HepG2 (cell line): Measurements from ENCODE around the gene TM4SF1. TPM values are rescaled to one million over a fixed set of nuclear protein-coding genes. Genes with fewer than 3 reads are reported as not detected.

Source experiments
- ATAC-seq: fragments of 200-7000 bp; cut with Tn5 transposase; 3 replicates; pipeline ENCODE4 v1.9.1; 2020; ENCODE audit warnings: mild to moderate bottlenecking, moderate library complexity
- BruUV-seq: library from RNA; stranded (reverse); fragments of 400-500 nt; replicated peaks from 2 replicates; lab custom pipeline; 2021; lab: Mats Ljungman, UMichigan
- CTCF ChIA-PET: fragments of 300-600 bp; formaldehyde crosslinking; extraction: SDS; loops from one replicate; lab custom pipeline; 2021; ENCODE audit warnings: low total read pairs, inconsistent platforms, low intra/inter-chr PET ratio; lab: Yijun Ruan, JAX
- POLR2A ChIA-PET: fragments of 350-600 bp; sonication (Branson Sonifier 250); formaldehyde crosslinking; loops from one replicate; lab custom pipeline; 2020; ENCODE audit warnings: antibody characterized with exemption, inconsistent platforms; lab: Yijun Ruan, JAX
- DNase-seq: peaks from one replicate; pipeline ENCODE4 v3.0.0-alpha.2; 2015; ENCODE audit warnings: low spot score
- FAIRE-seq: peaks from 3 replicates; lab custom pipeline; 2011; peaks lifted over from hg19 to GRCh38; lab: Jason Lieb, UNC
- H2AFZ ChIP-seq: one replicate; pipeline ENCODE4 v1.6.1; 2011; ENCODE audit warnings: low read length, inconsistent platforms
- H3K27ac ChIP-seq: fragments of 300-600 bp; 3 replicates; pipeline ENCODE4 v1.8.0; 2011; ENCODE audit warnings: mixed run types, mild to moderate bottlenecking, mixed read lengths, low read length, inconsistent platforms; ENCODE audit not compliant: insufficient read depth; ENCODE audit errors: extremely low read length
- H3K27me3 ChIP-seq, 2 experiments: fragments of 200-600 bp in 1 of 2; 2 replicates in 1 of 2; 3 replicates in 1 of 2; pipeline versions ENCODE4 v1.6.0 to v1.8.0; 2011; ENCODE audit warnings: low read length in 2 of 2, mild to moderate bottlenecking in 2 of 2, moderate library complexity in 2 of 2, inconsistent platforms in 1 of 2; ENCODE audit not compliant: insufficient read depth in 2 of 2, control insufficient read depth in 1 of 2
- H3K36me3 ChIP-seq, 2 experiments: fragments of 200-600 bp in 1 of 2; replicated peaks in 1 of 2; 2 replicates in 1 of 2; 3 replicates in 1 of 2; pipeline versions ENCODE4 v1.5.1 to v1.8.0; 2011; ENCODE audit warnings: low read length in 2 of 2, inconsistent platforms in 1 of 2; ENCODE audit not compliant: insufficient read depth in 2 of 2, control insufficient read depth in 1 of 2
- H3K4me1 ChIP-seq: 2 replicates; pipeline ENCODE4 v1.5.1; 2012; ENCODE audit warnings: low read length, inconsistent platforms; ENCODE audit not compliant: insufficient read depth
- H3K4me2 ChIP-seq: 2 replicates; pipeline ENCODE4 v1.6.0; 2011; ENCODE audit warnings: low read depth, low read length, inconsistent platforms
- H3K4me3 ChIP-seq, 3 experiments: fragments of 200-600 bp in 1 of 3; sonication (generic), shearing (Covaris generic) in 1 of 3; replicated peaks in 1 of 3; 2 replicates each; pipeline ENCODE4 v1.5.1; 2011 to 2016; ENCODE audit warnings: low read length in 3 of 3, inconsistent platforms in 2 of 3, low read depth in 2 of 3, mild to moderate bottlenecking in 2 of 3, control low read depth in 1 of 3, mixed read lengths in 1 of 3; ENCODE audit not compliant: insufficient read depth in 1 of 3
- H3K79me2 ChIP-seq: one replicate; pipeline ENCODE4 v1.6.1; 2011; ENCODE audit warnings: low read length, inconsistent platforms; ENCODE audit not compliant: insufficient read depth
- H3K9ac ChIP-seq: 2 replicates; pipeline ENCODE4 v1.6.0; 2011; ENCODE audit warnings: mild to moderate bottlenecking, low read depth, low read length, inconsistent platforms; ENCODE audit not compliant: insufficient read depth
- H3K9me3 ChIP-seq: 2 replicates; pipeline ENCODE4 v1.5.1; 2012; ENCODE audit warnings: mild to moderate bottlenecking, low read length
- H4K20me1 ChIP-seq: 2 replicates; pipeline ENCODE4 v1.6.0; 2011; ENCODE audit warnings: inconsistent platforms, mild to moderate bottlenecking, low read length, moderate library complexity; ENCODE audit not compliant: insufficient read depth
- ATF5 ChIP-seq: sonication (generic); formaldehyde crosslinking; IDR thresholded peaks from 2 replicates; pipeline ENCODE4 v1.4.0; 2020; ENCODE audit warnings: mild to moderate bottlenecking, low read depth, missing genetic modification reagents
- MTERF4 ChIP-seq: sonication (generic); formaldehyde crosslinking; IDR thresholded peaks from 2 replicates; pipeline ENCODE4 v1.8.0; 2023; ENCODE audit warnings: mild to moderate bottlenecking, missing genetic modification reagents
- REL ChIP-seq: sonication (generic); formaldehyde crosslinking; conservative IDR thresholded peaks from 2 replicates; pipeline ENCODE4 v1.8.0; 2022; ENCODE audit warnings: mild to moderate bottlenecking, missing genetic modification reagents, moderate library complexity
- SKIL ChIP-seq: sonication (generic); formaldehyde crosslinking; IDR thresholded peaks from 2 replicates; pipeline ENCODE4 v1.8.0; 2022; ENCODE audit warnings: missing genetic modification reagents, mild to moderate bottlenecking, moderate library complexity, borderline replicate concordance
- SOX13 ChIP-seq, 3 experiments: fragments of 450-650 bp in 1 of 3; sonication (generic) in 1 of 3; formaldehyde crosslinking in 1 of 3; IDR thresholded peaks in 2 of 3; conservative IDR thresholded peaks in 1 of 3; 2 replicates each; pipeline versions ENCODE4 v1.5.0 to v1.6.1; 2016 to 2020; ENCODE audit warnings: antibody characterized with exemption in 1 of 3, mild to moderate bottlenecking in 1 of 3, missing compliant biosample characterization in 1 of 3, missing genetic modification reagents in 1 of 3, moderate library complexity in 1 of 3
- TFE3 ChIP-seq: IDR thresholded peaks from 2 replicates; pipeline ENCODE4 v1.6.1; 2016
- ZBTB46 ChIP-seq: sonication (generic); formaldehyde crosslinking; IDR thresholded peaks from 2 replicates; pipeline ENCODE4 v1.4.0; 2020; ENCODE audit warnings: mild to moderate bottlenecking, missing genetic modification reagents, borderline replicate concordance
- ZNF225 ChIP-seq: sonication (generic); formaldehyde crosslinking; IDR thresholded peaks from 2 replicates; pipeline ENCODE4 v1.4.0; 2020; ENCODE audit warnings: mild to moderate bottlenecking, missing genetic modification reagents
- ZNF292 ChIP-seq: sonication (generic); formaldehyde crosslinking; IDR thresholded peaks from 2 replicates; pipeline ENCODE4 v1.8.1; 2022; ENCODE audit warnings: mild to moderate bottlenecking, low read depth, missing genetic modification reagents, borderline replicate concordance
- ZNF547 ChIP-seq: sonication (generic); formaldehyde crosslinking; IDR thresholded peaks from 2 replicates; pipeline ENCODE4 v1.5.1; 2020; ENCODE audit warnings: mild to moderate bottlenecking, missing genetic modification reagents
- ZNF567 ChIP-seq: sonication (generic); formaldehyde crosslinking; IDR thresholded peaks from 2 replicates; pipeline ENCODE4 v1.8.1; 2023; ENCODE audit warnings: mild to moderate bottlenecking, missing genetic modification reagents, borderline replicate concordance
- WGBS: methylation state at CpG from one replicate; pipeline ENCODE4 v1.1.6; 2017; ENCODE audit warnings: low lambda C conversion rate; 5-methylcytosine and 5-hydroxymethylcytosine counted together
- in situ Hi-C: cut with HindIII; loops from 2 replicates; pipeline ENCODE4 v1.10.0; 2017; ENCODE audit warnings: low pct_unique_long_range_greater_than_20kb; ENCODE audit not compliant: extremely low pct_ligation_motif_present
- intact Hi-C: fragments of 100-400 bp; cut with micrococcal nuclease; formaldehyde crosslinking; loops from one replicate; pipeline ENCODE4 v1.10.0; 2022; ENCODE audit not compliant: unreplicated experiment
- polyA plus RNA-seq, 8 experiments: library from polyadenylated mRNA; depleted of rRNA in 3 of 8; stranded (reverse) in 7 of 8; unstranded in 1 of 8; fragments of >200 nt; fragmentation: Illumina TruSeq in 4 of 8; extraction: Trizol in 4 of 8; gene quantifications; 2 replicates each; pipeline versions ENCODE4 v1.2.1 to v1.2.3, GENCODE V29; 2011 to 2016; ENCODE audit warnings: low read depth in 4 of 8, missing spikeins in 1 of 8, mixed read lengths in 1 of 8; ENCODE audit not compliant: insufficient read depth in 1 of 8
- total RNA-seq, 5 experiments: library from RNA; depleted of rRNA; stranded (reverse); fragments of >200 nt; fragmentation: Illumina TruSeq; extraction: Trizol; gene quantifications; 2 replicates each; pipeline ENCODE4 v1.2.3, GENCODE V29; 2016; ENCODE audit warnings: low read depth in 1 of 5

Gene TM4SF1
- total and polyA plus RNA-seq, 2 of the 13 experiments (the other 11 are each of a cell fraction or from before 2014, with no cell fraction given), result 431 to 1,359 TPM

- TF ChIP-seq ZNF292 (no peak), MTERF4 (CRISPR knock-in tag) (no peak), ZNF225 (CRISPR knock-in tag) (no peak)
Measured at GRCh38 chr3:149342413-149343380, 34.8 kb downstream of the TM4SF1 start (continued).

- peak; percentile 38 for DNase-seq
- Histone ChIP-seq H4K20me1 (no peaks in the 10 kb centered on the region), H3K36me3 (no peaks in the 10 kb centered on the region), H3K79me2 (no peaks in the 10 kb centered on the region), H3K27ac (peak overlapping the region; percentile 39), H3K9me3 (no peaks in the 10 kb centered on the region), H3K4me1 (peaks cover 45% of the 10 kb centered on the region), H3K4me2 (peak overlapping the region; percentile 45), H3K27me3 (no peaks in the 10 kb centered on the region), H3K9ac (peak overlapping the region; percentile 18; the same call in 1 of the 2 replicates), H2AFZ (no peak overlapping the region), H3K4me3 (peak overlapping the region in 1 of 3 experiments; percentile 23; a peak in 1 of 6 replicates)
- ATAC-seq, result peak; percentile 79
- no TSS peak for BruUV-seq
- FAIRE-seq, result no peak
- ChIA-PET CTCF (no interaction called here), POLR2A (interaction anchor here (0.6 to 1.0 kb wide), 3 partner anchors 14 to 1837 kb away, joined by 3 read pairs; no protein-coding TSS in a partner anchor)
- in situ Hi-C loops, result no loop called here
- 43% methylated on average over 1 of the region's 1 CpG for WGBS
- intact Hi-C loops, result loop anchor here (10.0 kb wide), 1 partner anchor 46 kb away; no protein-coding TSS in a partner anchor
- TF ChIP-seq ZNF567 (CRISPR knock-in tag), result no peak
- TF ChIP-seq SOX13 (IDR thresholded peaks at IDR 0.05), result no peak
- TF ChIP-seq SOX13 (CRISPR knock-in tag; conservative IDR thresholded peaks at IDR 0.05 in 1 of 2, IDR thresholded peaks at IDR 0.05 in 1 of 2), result 0 out of 4 replicates have a peak, but pooled peaks of 1 of the 2 experiments have one; percentile 3
- no peak for TF ChIP-seq TFE3 (CRISPR knock-in tag)
- TF ChIP-seq ATF5 (CRISPR knock-in tag), result no peak
- TF ChIP-seq REL, result no peak
- TF ChIP-seq SKIL, result no peak
- TF ChIP-seq ZBTB46 (CRISPR knock-in tag), result no peak
- TF ChIP-seq ZNF547 (CRISPR knock-in tag), result no peak
Measured at GRCh38 chr3:149340310-149340933, 37.0 kb downstream of the TM4SF1 start.
